Inflammatory macrophage treated with lipopolysaccharide for 4 hours (primary cell): ENCODE data around the gene DTX1.

Experiments
- DNase-seq: peaks from one replicate; pipeline ENCODE4 v3.0.0-alpha.2; 2020

DTX1 gene

GRCh38 chr12:113072136-113072535, 15.6 kb downstream of the DTX1 start:
- no peak for DNase-seq

- DNase-seq, result no peak
Observed at GRCh38 chr12:113073586-113073985, 17.1 kb downstream of the DTX1 start.

GRCh38 chr12:113075137-113075683, 18.7 kb downstream of the DTX1 start:
- DNase-seq, result no peak

GRCh38 chr12:113077057-113077858, 20.7 kb downstream of the DTX1 start:
- DNase-seq, result no peak

- DNase-seq, result no peak
Observed at GRCh38 chr12:113077859-113078255, 21.3 kb downstream of the DTX1 start.

- no peak for DNase-seq
Observed at GRCh38 chr12:113081873-113082272, 25.3 kb downstream of the DTX1 start.

GRCh38 chr12:113082486-113083148, 26.1 kb downstream of the DTX1 start:
- no peak for DNase-seq

- DNase-seq, result no peak
Observed at GRCh38 chr12:113083863-113084435, 27.4 kb downstream of the DTX1 start.

- DNase-seq, result no peak
Observed at GRCh38 chr12:113086249-113087164, 30.0 kb downstream of the DTX1 start.

GRCh38 chr12:113087193-113087592, 30.7 kb downstream of the DTX1 start:
- DNase-seq, result no peak

GRCh38 chr12:113088037-113088436, 31.5 kb downstream of the DTX1 start:
- no peak for DNase-seq

- DNase-seq, result no peak
Observed at GRCh38 chr12:113088971-113089756, 32.6 kb downstream of the DTX1 start.

GRCh38 chr12:113089839-113090238, 33.3 kb downstream of the DTX1 start:
- DNase-seq, result no peak

GRCh38 chr12:113090740-113091139, 34.2 kb downstream of the DTX1 start:
- DNase-seq, result no peak

GRCh38 chr12:113091506-113091905, 35.0 kb downstream of the DTX1 start:
- DNase-seq, result no peak

GRCh38 chr12:113092607-113093408, 36.3 kb downstream of the DTX1 start:
- peak; percentile 16 for DNase-seq

GRCh38 chr12:113093409-113094101, 37.0 kb downstream of the DTX1 start:
- DNase-seq, result no peak

GRCh38 chr12:113094738-113095137, 38.2 kb downstream of the DTX1 start:
- DNase-seq, result no peak

- DNase-seq, result no peak
Observed at GRCh38 chr12:113095405-113095804, 38.9 kb downstream of the DTX1 start.
